CD14-positive monocyte (primary cell): ENCODE results near the gene OR10A7. TPM values are rescaled to one million over a fixed set of nuclear protein-coding genes. Genes with fewer than 3 reads are reported as not detected.

Experiments used
- DNase-seq, 3 donors: peaks; one replicate each; pipeline ENCODE4 v3.0.0-alpha.2; 2011 to 2022
- H2AFZ ChIP-seq: 2 replicates; pipeline ENCODE4 v1.6.0; 2012; ENCODE audit warnings: mild to moderate bottlenecking, low read depth, low read length, inconsistent platforms; ENCODE audit not compliant: insufficient read depth, poor library complexity, severe bottlenecking
- H3K27ac ChIP-seq, 2 donors: 1 replicate in 1 of 2; 2 replicates in 1 of 2; pipeline ENCODE4 v1.5.1; 2012 to 2013; ENCODE audit warnings: low read length in 2 of 2, control low read depth in 1 of 2, inconsistent platforms in 1 of 2, low read depth in 1 of 2, mild to moderate bottlenecking in 1 of 2
- H3K27me3 ChIP-seq, 2 donors: one replicate each; pipeline versions ENCODE4 v1.6.0 to v1.6.1; 2011 to 2013; ENCODE audit warnings: low read length in 2 of 2; ENCODE audit not compliant: control insufficient read depth in 2 of 2, insufficient read depth in 2 of 2
- H3K36me3 ChIP-seq, 2 donors: replicated peaks in 1 of 2; 1 replicate in 1 of 2; 2 replicates in 1 of 2; pipeline versions ENCODE4 v1.5.1 to v1.6.1; 2012 to 2013; ENCODE audit warnings: low read length in 2 of 2, control low read depth in 1 of 2, inconsistent platforms in 1 of 2, mild to moderate bottlenecking in 1 of 2; ENCODE audit not compliant: insufficient read depth in 2 of 2, control insufficient read depth in 1 of 2
- H3K4me1 ChIP-seq, 2 donors: 1 replicate in 1 of 2; 2 replicates in 1 of 2; pipeline versions ENCODE4 v1.5.1 to v1.6.1; 2012 to 2013; ENCODE audit warnings: low read length in 2 of 2, control low read depth in 1 of 2, inconsistent platforms in 1 of 2, mild to moderate bottlenecking in 1 of 2, moderate library complexity in 1 of 2; ENCODE audit not compliant: insufficient read depth in 2 of 2, control insufficient read depth in 1 of 2
- H3K4me2 ChIP-seq: replicated peaks from 2 replicates; pipeline ENCODE3; 2012; ENCODE audit warnings: low read length, moderate library complexity, mild to moderate bottlenecking; ENCODE audit not compliant: poor library complexity, severe bottlenecking; ENCODE audit errors: extremely low read depth
- H3K4me3 ChIP-seq, 3 experiments: fragments of 200-600 bp in 1 of 3; sonication (generic) in 1 of 3; replicated peaks in 1 of 3; 1 replicate in 2 of 3; 2 replicates in 1 of 3; pipeline ENCODE4 v1.5.1; 2011 to 2013; ENCODE audit warnings: low read length in 3 of 3, mild to moderate bottlenecking in 3 of 3, control low read depth in 2 of 3, low read depth in 2 of 3, inconsistent platforms in 1 of 3, moderate library complexity in 1 of 3
- H3K79me2 ChIP-seq: 2 replicates; pipeline ENCODE4 v1.6.0; 2012; ENCODE audit warnings: mild to moderate bottlenecking, control low read depth, inconsistent platforms, low read length, moderate library complexity; ENCODE audit not compliant: insufficient read depth
- H3K9ac ChIP-seq: 2 replicates; pipeline ENCODE4 v1.6.0; 2017; ENCODE audit warnings: low read length, mild to moderate bottlenecking; ENCODE audit not compliant: insufficient read depth, poor library complexity, severe bottlenecking
- H3K9me3 ChIP-seq, 2 donors: replicated peaks in 1 of 2; 1 replicate in 1 of 2; 2 replicates in 1 of 2; pipeline versions ENCODE4 v1.5.1 to v1.6.1; 2012 to 2013; ENCODE audit warnings: low read length in 2 of 2, control low read depth in 1 of 2; ENCODE audit not compliant: control insufficient read depth in 1 of 2, insufficient read depth in 1 of 2
- H4K20me1 ChIP-seq: 2 replicates; pipeline ENCODE4 v1.6.0; 2012; ENCODE audit warnings: mild to moderate bottlenecking, low read length, control low read depth, moderate library complexity; ENCODE audit not compliant: insufficient read depth
- H3K27ac Mint-ChIP-seq, 7 donors: one replicate each; pipeline ENCODE4 v1.8.0; 2020; ENCODE audit warnings: mild to moderate bottlenecking in 7 of 7, mixed read lengths in 7 of 7, moderate library complexity in 6 of 7, inconsistent platforms in 2 of 7
- H3K27me3 Mint-ChIP-seq, 3 donors: one replicate each; pipeline ENCODE4 v1.8.0; 2021 to 2022; ENCODE audit warnings: low read depth in 3 of 3, mild to moderate bottlenecking in 3 of 3, mixed read lengths in 3 of 3, moderate library complexity in 3 of 3, inconsistent platforms in 1 of 3
- H3K36me3 Mint-ChIP-seq, 2 donors: one replicate each; pipeline ENCODE4 v1.8.0; 2020; ENCODE audit warnings: mixed read lengths in 2 of 2, inconsistent platforms in 1 of 2, mild to moderate bottlenecking in 1 of 2
- H3K4me1 Mint-ChIP-seq: one replicate; pipeline ENCODE4 v1.8.0; 2020; ENCODE audit warnings: mild to moderate bottlenecking, mixed read lengths
- H3K4me3 Mint-ChIP-seq, 2 donors: one replicate each; pipeline ENCODE4 v1.8.0; 2020; ENCODE audit warnings: mild to moderate bottlenecking in 2 of 2, mixed read lengths in 2 of 2, moderate library complexity in 1 of 2
- H3K9me3 Mint-ChIP-seq, 7 donors: one replicate each; pipeline ENCODE4 v1.8.0; 2020 to 2022; ENCODE audit warnings: mixed read lengths in 7 of 7, mild to moderate bottlenecking in 6 of 7, moderate library complexity in 6 of 7, inconsistent platforms in 2 of 7
- CTCF ChIP-seq: fragments of 200-600 bp; IDR thresholded peaks from one replicate; pipeline ENCODE4 v1.8.0; 2022; ENCODE audit warnings: antibody characterized with exemption, mild to moderate bottlenecking
- WGBS: methylation state at CpG from one replicate; pipeline ENCODE4 v1.1.5; 2013; ENCODE audit warnings: missing lambda C conversion rate; ENCODE audit not compliant: insufficient coverage; 5-methylcytosine and 5-hydroxymethylcytosine counted together
- intact Hi-C, 2 donors: fragments of 100-400 bp; cut with micrococcal nuclease; formaldehyde crosslinking; loops; one replicate each; pipeline versions ENCODE4 v1.15.0 to v1.15.1; 2023
- polyA plus RNA-seq, 3 donors: library from polyadenylated mRNA; depleted of rRNA in 1 of 3; unstranded in 2 of 3; stranded (reverse) in 1 of 3; fragments of 300-500 nt in 2 of 3; fragments of >200 nt in 1 of 3; fragmentation: Illumina TruSeq in 2 of 3; gene quantifications; 1 replicate in 2 of 3; 2 replicates in 1 of 3; pipeline ENCODE4 v1.2.3, GENCODE V29; 2012 to 2021

Gene OR10A7
- polyA plus RNA-seq, 3 donors: not detected

- Histone ChIP-seq H3K9ac (no peak overlapping the region), H3K4me2 (no peak overlapping the region), H3K36me3 (no peaks in the 10 kb centered on the region), H3K9me3 (no peaks in the 10 kb centered on the region), H3K4me1 (no peaks in the 10 kb centered on the region), H3K27ac (no peak overlapping the region), H3K4me3 (no peak overlapping the region), H2AFZ (no peak overlapping the region), H3K79me2 (no peaks in the 10 kb centered on the region), H3K27me3 (no peaks in the 10 kb centered on the region), H4K20me1 (no peaks in the 10 kb centered on the region)
- no peak for DNase-seq
- no peaks in the 10 kb centered on the region for H3K36me3 Mint-ChIP-seq
- TF ChIP-seq CTCF: no peak
- WGBS: 71% methylated on average over 1 of the region's 2 CpGs
- intact Hi-C loops: no loop called here
- H3K4me3 Mint-ChIP-seq: no peak overlapping the region
- peaks cover 0 to 4% (median 0%) of the 10 kb centered on the region in 7 donors for H3K9me3 Mint-ChIP-seq
- no peak overlapping the region for H3K27ac Mint-ChIP-seq
- H3K4me1 Mint-ChIP-seq: no peaks in the 10 kb centered on the region
- peaks cover 0 to 5% (median 0%) of the 10 kb centered on the region in 3 donors for H3K27me3 Mint-ChIP-seq
Observed at GRCh38 chr12:55258303-55258702, 37.5 kb downstream of the OR10A7 start.

Other genes with a start within 250 kb of the OR10A7 start
- under 1 TPM; 0.23 to 0.61 (median 0.37) TPM for gene TESPA1, start 236.3 kb upstream of the OR10A7 start, polyA plus RNA-seq
- gene NEUROD4, start 201.1 kb upstream of the OR10A7 start, polyA plus RNA-seq: not detected
- gene OR9K2, start 94.6 kb upstream of the OR10A7 start, polyA plus RNA-seq: not detected
- gene OR6C74, start 23.6 kb downstream of the OR10A7 start, polyA plus RNA-seq: not detected
- not detected for gene OR6C6, start 75.5 kb downstream of the OR10A7 start, polyA plus RNA-seq
- not detected for gene OR6C1, start 93.3 kb downstream of the OR10A7 start, polyA plus RNA-seq
- not detected for gene OR6C3, start 109.7 kb downstream of the OR10A7 start, polyA plus RNA-seq
- not detected for gene OR6C75, start 141.9 kb downstream of the OR10A7 start, polyA plus RNA-seq
- gene OR6C65, start 179.5 kb downstream of the OR10A7 start, polyA plus RNA-seq: not detected
- gene OR6C76, start 205.2 kb downstream of the OR10A7 start, polyA plus RNA-seq: not detected
- under 1 TPM in 1 of 3 donors, not detected in 2; 0.18 TPM for gene OR6C2, start 223.1 kb downstream of the OR10A7 start, polyA plus RNA-seq
- not detected for gene OR6C70, start 249.1 kb downstream of the OR10A7 start, polyA plus RNA-seq